ENCODE measurements around the gene PIP4K2A. TPM values are rescaled to one million over a fixed set of nuclear protein-coding genes. Genes with fewer than 3 reads are reported as not detected.

Gene PIP4K2A
- total RNA-seq, 1 donor from 2014 or later, result 105 TPM

DNA sequence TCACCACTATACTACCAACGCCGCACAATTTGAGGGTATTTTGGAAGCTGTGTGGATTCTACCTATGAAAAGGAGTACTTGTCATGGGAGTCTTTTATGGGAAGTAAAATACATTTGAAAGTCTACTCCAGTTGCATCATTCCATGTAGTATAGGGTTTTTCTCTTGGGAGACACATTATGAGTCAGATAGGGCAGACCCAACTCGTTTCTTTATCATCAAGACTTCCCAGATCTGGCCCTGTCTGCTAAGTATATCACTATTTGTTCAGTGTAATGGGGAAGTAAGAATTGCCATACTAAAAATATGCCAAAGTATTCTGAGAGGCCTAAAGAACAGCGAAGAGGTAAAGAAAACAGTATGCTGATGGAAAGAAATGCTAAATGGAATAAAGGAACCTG, 224.9 kb downstream of the PIP4K2A start:
- no peak overlapping the region for H3K27ac Mint-ChIP-seq
- no peak overlapping the region for H3K4me3 Mint-ChIP-seq (ENCODE audit: low read depth)
- intact Hi-C loops (cut with micrococcal nuclease), result no loop called here
- DNase-seq (ENCODE audit: low spot score), result no peak
- H3K36me3 Mint-ChIP-seq (ENCODE audit: low read depth), result no peaks in the 10 kb centered on the region
- no peaks in the 10 kb centered on the region for H3K9me3 Mint-ChIP-seq
- H3K27me3 Mint-ChIP-seq (ENCODE audit: low read depth), result peaks cover 15% of the 10 kb centered on the region
- peaks cover 15% of the 10 kb centered on the region for H3K4me1 Mint-ChIP-seq (ENCODE audit: low read depth)

DNA sequence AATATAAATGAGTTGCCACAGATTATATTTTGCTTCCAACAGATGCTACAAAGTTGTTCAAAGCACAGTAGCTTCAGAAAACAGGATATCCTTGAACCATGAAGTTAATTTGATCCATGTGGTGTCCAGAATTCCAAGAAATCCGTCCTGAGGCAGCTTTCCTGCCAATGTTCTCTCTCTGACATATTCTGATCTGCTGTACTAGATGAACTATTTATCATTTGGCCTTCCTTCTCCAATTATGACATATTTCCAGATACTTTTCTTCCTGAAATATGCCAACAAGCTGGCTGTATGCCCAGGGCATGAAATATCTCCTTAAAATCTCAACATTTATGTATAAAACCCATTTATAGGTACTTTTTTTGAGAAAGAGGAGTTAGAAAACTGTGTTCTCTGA, 227.9 kb downstream of the PIP4K2A start:
- DNase-seq (ENCODE audit: low spot score), result no peak
- H3K27ac Mint-ChIP-seq, result no peak overlapping the region
- intact Hi-C loops (cut with micrococcal nuclease), result no loop called here
- H3K27me3 Mint-ChIP-seq (ENCODE audit: low read depth), result peaks cover 20% of the 10 kb centered on the region
- H3K36me3 Mint-ChIP-seq (ENCODE audit: low read depth), result no peaks in the 10 kb centered on the region
- H3K9me3 Mint-ChIP-seq, result no peaks in the 10 kb centered on the region
- no peak overlapping the region for H3K4me3 Mint-ChIP-seq (ENCODE audit: low read depth)
- H3K4me1 Mint-ChIP-seq (ENCODE audit: low read depth), result peaks cover 15% of the 10 kb centered on the region

Other genes with a start within 250 kb of the PIP4K2A start
- gene ARMC3, start 213.5 kb upstream of the PIP4K2A start, total RNA-seq, result not detected in 2 replicates

Data from activated T-helper 2 cell treated with anti-CD3 and anti-CD28 coated beads, Interferon-gamma antibody, Interleukin-2, Interleukin-4, amounts not matched to agents 10 μg/mL and 5 μg/mL and 100 μg/mL, durations not matched to agents 14 hours and 24 hours and 36 hours (primary cell).